Measurements from ENCODE around the gene ANKFY1. TPM values are rescaled to one million over a fixed set of nuclear protein-coding genes. Genes with fewer than 3 reads are reported as not detected.

ANKFY1 gene
- total and polyA plus RNA-seq, 3 experiments from 2014 or later, result 13.3 to 39.6 (median 35.2) TPM

DNA sequence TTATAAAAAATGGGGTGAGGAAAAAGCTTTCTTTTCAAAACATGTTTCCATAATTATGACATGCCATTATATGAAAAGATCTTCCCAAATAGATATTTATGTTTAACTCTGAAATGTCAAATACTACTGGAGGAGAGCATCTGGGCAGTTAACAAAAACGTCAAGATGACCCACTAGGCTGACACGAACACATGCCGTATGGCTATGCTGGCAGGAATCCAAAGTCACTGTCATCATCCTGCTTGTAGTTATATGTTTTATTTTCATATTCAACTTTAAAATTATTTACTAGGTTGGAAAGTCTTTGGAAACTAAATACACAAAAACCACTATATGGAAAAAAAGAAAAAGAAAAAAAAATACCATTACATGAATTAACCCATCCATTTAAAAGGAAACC, 27.3 kb downstream of the ANKFY1 start:
- Histone ChIP-seq H3K36me3 (ENCODE audit: insufficient read depth, low read length) (peaks cover 19% of the 10 kb centered on the region), H3K27ac (ENCODE audit: low read depth, low read length) (no peak overlapping the region), H3K9me3 (ENCODE audit: low read length) (no peaks in the 10 kb centered on the region), H3K4me1 (ENCODE audit: insufficient read depth, low read length) (peaks cover 19% of the 10 kb centered on the region), H3K4me3 (ENCODE audit: low read length) (no peak overlapping the region), H3K27me3 (ENCODE audit: insufficient read depth, low read length, poor library complexity, severe bottlenecking) (no peaks in the 10 kb centered on the region)
- Mint-ChIP-seq H3K4me1 (peaks cover 25 to 31% (median 27%) of the 10 kb centered on the region in 3 donors), H3K4me3 (no peak overlapping the region), H3K9me3 (no peaks in the 10 kb centered on the region), H3K36me3 (peaks cover 5 to 70% (median 18%) of the 10 kb centered on the region in 3 donors), H3K27ac (no peak overlapping the region), H3K27me3 (no peaks in the 10 kb centered on the region)
- ChIA-PET CTCF (interaction anchor here (0.5 kb wide), 1 partner anchor 50 kb away, joined by 3 read pairs; no protein-coding TSS in a partner anchor), POLR2A (no interaction called here)
- DNase-seq, result no peak

- ChIA-PET POLR2A (no interaction called here), CTCF (interaction anchor here (0.5 to 0.9 kb wide), 2 partner anchors 20 to 51 kb away, joined by 3 to 4 read pairs; no protein-coding TSS in a partner anchor)
- Mint-ChIP-seq H3K9me3 (no peaks in the 10 kb centered on the region), H3K4me3 (no peak overlapping the region), H3K27me3 (no peaks in the 10 kb centered on the region), H3K27ac (no peak overlapping the region), H3K4me1 (peaks cover 25 to 36% (median 27%) of the 10 kb centered on the region in 3 donors), H3K36me3 (peaks cover 2 to 70% (median 17%) of the 10 kb centered on the region in 3 donors)
- no peaks in the 10 kb centered on the region for H3K9me3 ChIP-seq (ENCODE audit: low read length)
- no peak for DNase-seq
- no peak overlapping the region for H3K27ac ChIP-seq (ENCODE audit: low read depth, low read length)
- H3K4me3 ChIP-seq (ENCODE audit: low read length), result no peak overlapping the region
- H3K27me3 ChIP-seq (ENCODE audit: insufficient read depth, low read length, poor library complexity, severe bottlenecking), result no peaks in the 10 kb centered on the region
- H3K4me1 ChIP-seq (ENCODE audit: insufficient read depth, low read length), result peaks cover 19% of the 10 kb centered on the region
- peaks cover 14% of the 10 kb centered on the region for H3K36me3 ChIP-seq (ENCODE audit: insufficient read depth, low read length)
Observed at GRCh38 chr17:4235372-4236279, 28.2 kb downstream of the ANKFY1 start.

GRCh38 chr17:4234401-4234800, 29.4 kb downstream of the ANKFY1 start:
- Mint-ChIP-seq H3K27ac (no peak overlapping the region), H3K4me3 (no peak overlapping the region), H3K4me1 (peaks cover 25 to 36% (median 26%) of the 10 kb centered on the region in 3 donors), H3K36me3 (peaks cover 0 to 70% (median 16%) of the 10 kb centered on the region in 3 donors), H3K9me3 (no peaks in the 10 kb centered on the region), H3K27me3 (no peaks in the 10 kb centered on the region)
- Histone ChIP-seq H3K9me3 (ENCODE audit: low read length) (no peaks in the 10 kb centered on the region), H3K36me3 (ENCODE audit: insufficient read depth, low read length) (peaks cover 9% of the 10 kb centered on the region), H3K4me3 (ENCODE audit: low read length) (no peak overlapping the region), H3K27me3 (ENCODE audit: insufficient read depth, low read length, poor library complexity, severe bottlenecking) (no peaks in the 10 kb centered on the region), H3K27ac (ENCODE audit: low read depth, low read length) (no peak overlapping the region), H3K4me1 (ENCODE audit: insufficient read depth, low read length) (peaks cover 19% of the 10 kb centered on the region)
- no peak for DNase-seq
- CTCF ChIA-PET, result interaction anchor here (0.9 kb wide), 1 partner anchor 19 kb away, joined by 4 read pairs; no protein-coding TSS in a partner anchor
- POLR2A ChIA-PET, result no interaction called here

DNA sequence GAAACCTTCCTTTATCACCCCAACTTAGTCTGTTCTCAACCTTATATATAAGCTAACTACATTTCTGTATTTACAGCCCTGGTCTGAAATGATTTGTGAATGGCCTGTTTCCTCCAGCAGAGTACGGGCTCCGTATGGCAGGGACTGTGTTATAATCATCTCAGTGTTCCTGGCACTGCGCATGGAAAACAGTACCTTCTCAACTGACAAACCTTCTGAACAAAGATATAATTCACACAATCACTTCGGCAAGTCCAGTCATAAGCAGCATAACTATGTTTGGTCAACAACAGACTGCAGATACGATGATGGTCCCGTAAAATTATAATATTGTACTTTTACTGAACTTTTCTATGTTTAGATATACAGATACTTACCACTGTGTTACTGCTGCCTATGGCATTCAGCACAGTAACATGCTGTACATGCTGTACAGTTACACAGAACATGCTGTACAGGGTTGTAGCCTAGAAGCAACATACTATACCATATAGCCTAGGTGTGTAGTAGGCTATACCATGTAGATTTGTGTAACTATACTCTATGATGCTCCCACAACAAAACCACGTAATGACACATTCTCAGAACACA, 30.0 kb downstream of the ANKFY1 start:
- Histone ChIP-seq H3K27me3 (ENCODE audit: insufficient read depth, low read length, poor library complexity, severe bottlenecking) (no peaks in the 10 kb centered on the region), H3K36me3 (ENCODE audit: insufficient read depth, low read length) (peaks cover 9% of the 10 kb centered on the region), H3K4me1 (ENCODE audit: insufficient read depth, low read length) (peaks cover 19% of the 10 kb centered on the region), H3K4me3 (ENCODE audit: low read length) (no peak overlapping the region), H3K27ac (ENCODE audit: low read depth, low read length) (no peak overlapping the region), H3K9me3 (ENCODE audit: low read length) (no peaks in the 10 kb centered on the region)
- no peaks in the 10 kb centered on the region for H3K27me3 Mint-ChIP-seq
- peak overlapping the region in 1 of 7 donors; percentile 36 for H3K4me3 Mint-ChIP-seq
- peaks cover 25 to 36% (median 26%) of the 10 kb centered on the region in 3 donors for H3K4me1 Mint-ChIP-seq
- DNase-seq, result no peak
- H3K9me3 Mint-ChIP-seq, result no peaks in the 10 kb centered on the region
- ChIA-PET CTCF (no interaction called here), POLR2A (no interaction called here)
- peak overlapping the region in 4 of 8 donors; percentile 2 to 75 (median 40) for H3K27ac Mint-ChIP-seq
- peaks cover 0 to 67% (median 16%) of the 10 kb centered on the region in 3 donors for H3K36me3 Mint-ChIP-seq

DNA sequence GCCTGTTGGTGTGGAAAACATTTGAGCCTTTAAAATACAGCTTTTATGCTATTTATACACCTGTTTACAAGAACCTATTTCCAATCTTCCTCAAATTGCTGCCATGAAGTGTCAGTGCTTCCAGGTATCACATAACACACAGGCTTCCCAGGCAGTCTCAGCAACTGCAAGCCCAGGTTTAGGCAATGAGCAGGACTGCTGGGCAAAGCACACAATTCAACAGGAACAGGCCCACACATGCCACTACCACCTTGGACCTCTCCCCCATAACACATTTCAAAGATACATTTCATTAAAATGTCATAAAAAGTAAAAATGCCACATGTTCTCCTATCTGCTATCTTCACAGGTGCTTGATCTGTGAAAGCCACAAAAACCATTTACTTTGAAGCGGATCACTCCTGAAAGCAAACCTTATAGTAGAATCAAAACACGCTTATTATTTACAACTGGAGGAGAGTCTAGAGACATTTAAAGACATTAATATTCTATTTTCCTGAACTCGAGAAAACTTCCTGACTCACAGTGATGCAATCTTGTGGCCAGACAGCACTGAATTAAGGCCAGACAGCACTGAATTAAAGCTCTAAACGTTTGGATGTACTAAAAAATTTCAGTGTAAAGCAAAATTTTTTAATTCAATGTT, 31.5 kb downstream of the ANKFY1 start:
- Histone ChIP-seq H3K9me3 (ENCODE audit: low read length) (no peaks in the 10 kb centered on the region), H3K27ac (ENCODE audit: low read depth, low read length) (no peak overlapping the region), H3K36me3 (ENCODE audit: insufficient read depth, low read length) (peaks cover 5% of the 10 kb centered on the region), H3K4me1 (ENCODE audit: insufficient read depth, low read length) (peaks cover 19% of the 10 kb centered on the region), H3K4me3 (ENCODE audit: low read length) (no peak overlapping the region), H3K27me3 (ENCODE audit: insufficient read depth, low read length, poor library complexity, severe bottlenecking) (no peaks in the 10 kb centered on the region)
- Mint-ChIP-seq H3K36me3 (peaks cover 0 to 64% (median 16%) of the 10 kb centered on the region in 3 donors), H3K4me3 (peak overlapping the region in 3 of 7 donors; percentile 3 to 15 (median 13)), H3K4me1 (peaks cover 31 to 42% (median 32%) of the 10 kb centered on the region in 3 donors), H3K9me3 (no peaks in the 10 kb centered on the region), H3K27me3 (no peaks in the 10 kb centered on the region), H3K27ac (peak overlapping the region in 6 of 8 donors; percentile 4 to 91 (median 80))
- DNase-seq, result peak in 1 of 5 donors; percentile 31
- POLR2A ChIA-PET, result no interaction called here
- CTCF ChIA-PET, result no interaction called here

- no peak for DNase-seq
Observed at GRCh38 chr17:4229627-4230541, 33.9 kb downstream of the ANKFY1 start.

More at GRCh38 chr17:4229627-4230541, 33.9 kb downstream of the ANKFY1 start:
- Mint-ChIP-seq H3K9me3 (no peaks in the 10 kb centered on the region), H3K4me1 (peaks cover 31 to 39% (median 32%) of the 10 kb centered on the region in 3 donors), H3K4me3 (no peak overlapping the region), H3K36me3 (peaks cover 0 to 51% (median 15%) of the 10 kb centered on the region in 3 donors), H3K27ac (peak overlapping the region in 1 of 8 donors; percentile 29), H3K27me3 (no peaks in the 10 kb centered on the region)
- Histone ChIP-seq H3K4me3 (ENCODE audit: low read length) (no peak overlapping the region), H3K27me3 (ENCODE audit: insufficient read depth, low read length, poor library complexity, severe bottlenecking) (no peaks in the 10 kb centered on the region), H3K36me3 (ENCODE audit: insufficient read depth, low read length) (no peaks in the 10 kb centered on the region), H3K4me1 (ENCODE audit: insufficient read depth, low read length) (peaks cover 19% of the 10 kb centered on the region), H3K9me3 (ENCODE audit: low read length) (no peaks in the 10 kb centered on the region), H3K27ac (ENCODE audit: low read depth, low read length) (no peak overlapping the region)
- CTCF ChIA-PET, result interaction anchor here (0.8 to 1.0 kb wide), 2 partner anchors 15 to 183 kb away, joined by 3 read pairs; no protein-coding TSS in a partner anchor
- POLR2A ChIA-PET, result no interaction called here
